ENCODE measurements around the gene FAM131B.
"Not testable (repeated sequence)": the region's sequence is repeated elsewhere in the genome, so short reads cannot be mapped to it uniquely, and the experiment has no call there.

Gene FAM131B

GRCh38 chr7:143394777-143395176 is 32.3 kb upstream of the FAM131B start:
- DNase-seq (ENCODE audit: low read depth), result no peak

DNA sequence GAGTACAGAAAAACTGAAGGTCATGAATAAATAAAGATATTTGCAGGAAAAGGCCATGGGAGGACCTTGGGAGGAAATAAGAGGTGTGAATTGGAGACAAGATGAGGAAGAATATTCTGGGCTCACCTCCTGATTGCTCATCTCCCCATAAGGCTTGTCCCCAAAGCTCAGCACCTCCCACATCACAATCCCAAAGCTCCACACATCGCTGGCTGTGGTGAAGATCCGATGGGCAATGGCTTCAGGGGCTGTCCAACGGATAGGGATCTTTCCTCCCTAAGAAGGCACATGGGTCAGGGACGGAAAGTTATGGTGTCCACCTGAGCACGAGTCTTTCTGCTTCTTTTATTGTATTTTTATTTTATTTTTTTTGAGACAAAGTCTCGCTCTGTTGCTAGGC is 31.6 kb upstream of the FAM131B start:
- no peak for DNase-seq (ENCODE audit: low read depth)

DNA sequence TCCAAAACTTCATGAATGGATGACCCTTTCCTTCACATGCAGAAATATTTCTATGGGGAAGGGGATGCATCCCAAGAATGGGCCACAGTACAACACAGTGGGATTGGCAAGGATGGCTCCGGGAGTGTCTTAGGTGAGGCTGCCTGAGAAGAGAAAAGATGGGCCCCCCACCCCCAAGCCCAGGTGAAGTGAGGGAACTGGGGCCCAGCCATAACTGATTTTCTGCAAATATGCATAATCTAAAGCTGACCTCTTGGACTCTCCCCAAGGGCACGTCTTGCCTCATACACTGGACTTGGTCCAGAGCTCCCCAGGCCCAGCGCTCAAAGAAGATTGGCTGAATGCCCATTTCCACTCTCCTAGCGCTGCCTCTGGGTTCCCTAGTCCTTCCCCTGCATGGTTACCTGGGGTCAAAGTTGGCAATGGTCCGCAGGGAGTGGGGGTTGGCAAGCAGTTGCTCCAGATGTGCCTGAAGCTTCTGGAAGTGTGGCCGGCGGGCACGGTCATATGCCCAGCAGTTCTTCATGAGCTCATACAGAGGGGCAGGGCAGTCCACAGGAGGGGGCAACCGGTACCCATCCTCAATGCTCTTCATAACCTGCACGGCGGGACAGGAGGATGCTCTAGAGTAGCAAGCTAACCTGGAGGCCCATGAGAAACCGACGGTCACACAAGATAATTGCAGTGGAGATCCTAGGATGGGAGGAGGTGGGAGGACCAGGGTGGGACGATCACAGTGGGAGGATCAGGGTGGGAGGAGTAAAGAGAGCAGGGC is 30.9 kb upstream of the FAM131B start:
- DNase-seq (ENCODE audit: low read depth), result no peak

DNA sequence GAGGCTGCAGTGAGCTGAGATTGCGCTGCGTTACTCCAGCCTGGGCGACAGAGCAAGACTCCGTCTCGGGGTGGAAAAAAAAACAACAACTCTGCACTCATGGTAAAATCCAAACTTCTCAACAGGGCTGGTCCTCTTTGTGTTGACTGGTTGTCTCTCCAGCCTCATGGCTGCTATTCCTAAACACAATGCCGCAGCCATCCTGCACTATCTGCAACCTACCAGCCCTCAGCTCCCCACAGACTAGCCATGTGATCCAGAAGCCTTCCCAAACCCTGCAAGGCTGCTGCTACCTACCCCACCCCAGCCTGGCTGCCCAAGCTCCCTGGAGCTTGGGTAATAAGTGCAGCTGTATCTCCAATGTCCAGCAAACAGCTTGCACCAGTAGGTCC is 30.4 kb upstream of the FAM131B start:
- DNase-seq (ENCODE audit: low read depth), result no peak

- not testable (repeated sequence) for DNase-seq (ENCODE audit: low read depth)
Measured at GRCh38 chr7:143392427-143392826, 29.9 kb upstream of the FAM131B start.

DNA sequence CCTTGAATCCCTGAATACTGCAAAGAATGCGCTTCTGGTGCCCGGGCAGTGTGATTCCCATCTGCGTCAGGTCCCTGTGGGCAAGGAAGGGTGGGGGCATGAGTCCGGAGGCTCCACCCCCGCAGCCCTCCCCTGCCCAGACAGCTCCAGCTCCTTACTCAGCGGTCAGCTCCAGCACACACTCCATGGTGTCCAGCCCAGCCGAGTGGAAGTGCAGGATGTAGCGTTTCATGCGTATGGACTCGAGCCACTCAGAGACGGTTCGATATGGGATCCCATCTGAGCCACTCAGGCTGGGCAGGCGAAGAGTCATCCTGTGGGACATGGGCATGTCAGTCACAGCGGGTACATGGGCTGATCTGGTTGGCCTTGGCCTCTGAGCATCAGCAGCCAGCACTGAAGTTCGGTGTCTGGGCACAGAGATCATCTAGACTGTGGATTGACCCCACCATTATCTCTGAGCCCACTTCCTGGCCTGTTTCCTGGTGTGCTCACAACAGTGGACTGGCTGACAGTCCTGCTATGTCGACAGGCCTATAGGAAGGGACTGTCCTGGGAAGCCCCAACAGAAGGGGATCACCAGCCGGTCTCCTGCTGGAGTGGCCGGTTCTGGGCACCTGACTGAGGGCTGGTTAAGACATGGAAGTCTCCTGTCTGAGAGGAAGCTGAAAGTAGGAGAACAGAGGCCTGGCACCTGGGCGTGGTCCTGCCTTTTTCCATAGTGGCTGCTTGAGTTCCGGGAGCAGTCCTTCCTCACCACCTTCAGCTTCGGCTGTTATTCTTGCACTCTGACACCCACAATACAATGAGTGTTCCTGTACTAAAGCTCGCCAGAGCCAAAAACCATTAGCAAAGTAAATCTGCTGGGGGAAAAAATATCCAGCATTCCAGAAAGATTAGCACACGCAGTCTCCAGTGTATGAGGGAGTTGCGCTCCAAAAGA is 29.2 kb upstream of the FAM131B start:
- no peak for DNase-seq (ENCODE audit: low read depth)

- no peak for DNase-seq (ENCODE audit: low read depth)
Measured at GRCh38 chr7:143390773-143391317, 28.3 kb upstream of the FAM131B start.

GRCh38 chr7:143390104-143390772 is 27.7 kb upstream of the FAM131B start:
- DNase-seq (ENCODE audit: low read depth), result no peak

DNA sequence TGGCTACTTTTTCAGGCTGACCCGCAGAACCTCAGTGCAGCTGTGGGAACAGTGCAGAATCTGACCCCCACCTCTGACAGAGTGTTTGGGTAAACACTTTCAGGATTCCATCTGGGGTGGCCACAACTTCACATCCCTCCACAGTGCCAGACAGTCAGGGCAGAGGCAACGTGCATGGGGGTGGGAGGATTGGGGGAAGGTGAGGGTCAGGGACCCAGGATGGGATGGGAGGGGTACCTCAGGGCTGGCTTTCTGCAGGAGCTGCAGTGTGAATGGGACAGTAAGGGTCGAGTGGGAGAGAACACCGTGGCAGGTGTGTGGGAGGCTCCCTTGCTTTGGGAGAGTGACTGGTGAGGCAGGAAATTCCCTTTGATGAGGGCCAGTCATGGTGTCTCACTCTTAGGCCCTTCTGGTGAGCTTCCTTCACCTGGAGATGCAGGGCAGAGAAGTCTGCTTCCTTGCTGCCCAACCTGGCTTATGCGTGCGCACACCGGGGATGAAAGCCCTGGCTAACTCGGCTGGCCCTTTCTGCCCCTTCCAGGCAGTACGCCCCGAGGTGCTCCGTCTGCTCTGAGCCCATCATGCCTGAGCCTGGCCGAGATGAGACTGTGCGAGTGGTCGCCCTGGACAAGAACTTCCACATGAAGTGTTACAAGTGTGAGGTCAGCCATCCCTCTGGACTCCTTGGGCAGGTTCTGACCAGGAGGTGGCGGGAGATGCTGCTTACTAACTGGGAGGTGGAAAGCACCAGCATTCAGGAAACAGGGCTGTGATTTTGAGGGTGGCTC is 27.0 kb upstream of the FAM131B start:
- no peak for DNase-seq (ENCODE audit: low read depth)

GRCh38 chr7:143388491-143389101 is 26.1 kb upstream of the FAM131B start:
- no peak for DNase-seq (ENCODE audit: low read depth)

DNA sequence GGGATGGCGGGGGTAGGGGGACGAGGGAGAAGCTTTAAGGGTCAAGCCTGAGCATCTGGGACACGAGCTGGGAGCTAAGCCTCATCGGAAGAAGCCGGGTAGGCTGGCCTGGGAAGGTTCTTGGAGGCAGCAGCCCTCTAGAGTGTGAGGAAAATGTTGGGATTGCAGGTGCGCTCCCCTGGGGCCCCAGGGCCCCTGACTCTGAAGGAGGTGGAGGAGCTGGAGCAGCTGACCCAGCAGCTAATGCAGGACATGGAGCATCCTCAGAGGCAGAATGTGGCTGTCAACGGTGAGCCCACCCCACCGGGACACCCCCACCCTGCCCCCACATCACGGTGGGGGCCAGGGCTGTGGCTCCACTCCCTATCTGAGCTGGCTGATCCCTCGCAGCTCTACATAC is 25.5 kb upstream of the FAM131B start:
- no peak for DNase-seq (ENCODE audit: low read depth)

- no peak for DNase-seq (ENCODE audit: low read depth)
Measured at GRCh38 chr7:143387156-143387975, 24.9 kb upstream of the FAM131B start.

- no peak for DNase-seq (ENCODE audit: low read depth)
Measured at GRCh38 chr7:143385891-143386781, 23.6 kb upstream of the FAM131B start.

DNA sequence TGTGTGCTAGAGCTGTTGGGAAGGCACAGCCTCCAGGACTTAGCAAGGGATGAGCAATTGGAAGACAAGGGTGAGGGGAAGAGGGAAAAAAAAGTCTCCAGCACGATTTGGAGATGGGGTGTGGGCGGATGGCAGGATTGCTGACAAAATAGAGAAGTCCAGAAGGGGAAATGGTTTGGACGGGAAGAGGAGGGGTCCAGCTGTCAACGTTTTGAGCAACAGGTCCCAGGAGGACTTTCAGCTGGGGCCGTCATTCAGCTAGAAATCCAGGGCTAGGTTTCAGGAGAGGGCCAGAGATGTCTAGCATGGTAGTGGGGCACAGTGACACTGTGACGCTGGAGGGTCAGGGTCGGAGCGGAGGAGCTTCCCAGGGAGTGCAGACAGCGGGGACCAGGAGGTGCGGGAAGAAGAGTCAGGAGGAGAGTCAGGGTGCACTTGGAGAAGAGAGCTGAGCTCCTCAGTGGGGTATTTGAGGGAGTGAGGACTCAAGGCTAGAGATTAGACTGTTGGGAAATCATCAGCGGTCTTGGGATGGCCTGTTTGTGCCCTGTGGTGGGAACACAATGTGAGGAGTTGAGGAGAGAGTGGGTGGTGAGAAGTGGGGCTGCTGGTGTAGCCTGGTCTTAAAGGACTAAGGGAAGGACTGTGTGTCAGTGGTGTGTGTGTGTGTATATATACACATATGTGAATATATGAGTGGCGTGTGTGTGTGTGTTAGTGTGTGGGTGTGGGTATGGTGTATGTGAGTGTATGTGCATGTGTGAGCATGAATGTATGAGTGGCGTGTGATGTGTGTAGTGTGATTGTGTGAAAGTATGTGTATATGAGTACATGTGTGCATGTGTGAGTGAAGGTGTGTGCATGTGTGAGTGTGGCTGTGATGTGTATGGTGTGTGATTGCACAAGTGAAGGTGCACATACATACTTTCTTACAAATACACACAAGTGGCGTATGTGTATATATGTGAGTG is 22.4 kb upstream of the FAM131B start:
- DNase-seq (ENCODE audit: low read depth), result no peak

DNA sequence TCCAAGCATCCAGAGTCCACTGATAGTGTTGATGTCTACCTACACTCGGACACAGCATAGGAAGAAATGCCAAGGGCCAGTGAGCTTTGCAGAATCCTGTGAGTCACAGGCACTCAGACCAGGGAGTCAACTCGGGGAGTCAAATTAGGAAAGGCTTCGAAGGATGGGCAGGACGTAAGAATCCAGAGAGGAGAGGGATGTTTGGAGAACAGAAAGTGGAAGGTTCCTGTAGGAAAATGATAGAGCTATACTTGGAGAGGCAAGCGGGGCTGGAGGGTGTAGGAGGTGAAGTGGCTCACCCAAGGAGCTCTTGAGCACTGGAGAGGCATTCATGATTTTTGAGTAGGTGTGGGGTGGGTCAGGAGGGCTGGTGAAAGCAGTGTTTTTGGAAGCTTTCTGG is 21.6 kb upstream of the FAM131B start:
- DNase-seq (ENCODE audit: low read depth), result no peak

DNA sequence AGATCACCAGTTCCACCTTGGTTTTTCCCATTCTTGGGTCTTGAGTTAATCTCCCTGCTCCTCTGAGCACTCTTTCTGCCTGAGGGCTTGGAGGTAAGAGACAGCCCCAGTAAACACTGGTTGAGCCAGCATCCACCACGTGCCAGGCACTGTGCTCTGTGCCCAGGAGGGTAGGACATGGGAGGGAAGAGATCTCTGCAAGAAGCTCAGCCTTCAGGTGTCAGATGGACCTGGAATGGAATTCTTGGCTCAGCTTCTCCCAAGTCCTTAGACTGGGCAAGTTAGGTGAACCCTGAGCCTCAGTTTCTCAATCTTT is 21.1 kb upstream of the FAM131B start:
- no peak for DNase-seq (ENCODE audit: low read depth)

GRCh38 chr7:143382791-143383641 is 20.5 kb upstream of the FAM131B start:
- DNase-seq (ENCODE audit: low read depth), result no peak

Data from stimulated activated CD8-positive, alpha-beta memory T cell treated with anti-CD3 and anti-CD28 coated beads, Interleukin-4, amount 100 ng/mL, for 24 hours (primary cell).